HG03103 (cell line): ENCODE data around the gene WNT3A.

Source experiments
- ATAC-seq: cut with Tn5 transposase; IDR thresholded peaks from one replicate; pipeline ENCODE4 v1.9.1; 2021; ENCODE audit warnings: low read depth; ENCODE audit not compliant: unreplicated experiment

The WNT3A gene

GRCh38 chr1:228046421-228047182 is 39.8 kb downstream of the WNT3A start:
- ATAC-seq, result no peak

- no peak for ATAC-seq
Observed at GRCh38 chr1:228047183-228047466, 40.3 kb downstream of the WNT3A start.

- no peak for ATAC-seq
Observed at GRCh38 chr1:228048120-228048519, 41.3 kb downstream of the WNT3A start.

- no peak for ATAC-seq
Observed at GRCh38 chr1:228048659-228049298, 42.0 kb downstream of the WNT3A start.

GRCh38 chr1:228050571-228051231 is 43.9 kb downstream of the WNT3A start:
- no peak for ATAC-seq

GRCh38 chr1:228058172-228058948 is 51.6 kb downstream of the WNT3A start:
- ATAC-seq, result no peak

GRCh38 chr1:228058949-228059633 is 52.3 kb downstream of the WNT3A start:
- no peak for ATAC-seq

GRCh38 chr1:228059634-228060457 is 53.0 kb downstream of the WNT3A start:
- no peak for ATAC-seq

- ATAC-seq, result no peak
Observed at GRCh38 chr1:228060458-228061190, 53.8 kb downstream of the WNT3A start.

GRCh38 chr1:228061411-228062084 is 54.8 kb downstream of the WNT3A start:
- ATAC-seq, result no peak

- no peak for ATAC-seq
Observed at GRCh38 chr1:228062085-228062791, 55.4 kb downstream of the WNT3A start.

GRCh38 chr1:228062812-228063211 is 56.0 kb downstream of the WNT3A start:
- no peak for ATAC-seq

GRCh38 chr1:228063251-228064191 is 56.7 kb downstream of the WNT3A start:
- no peak for ATAC-seq

GRCh38 chr1:228064296-228064695 is 57.5 kb downstream of the WNT3A start:
- ATAC-seq, result no peak

GRCh38 chr1:228064741-228065542 is 58.1 kb downstream of the WNT3A start:
- no peak for ATAC-seq
